Neural progenitor cell (in vitro differentiated cells): ENCODE measurements around the gene ACSM6. TPM values are rescaled to one million over a fixed set of nuclear protein-coding genes. Genes with fewer than 3 reads are reported as not detected.

Experiments used
- DNase-seq: peaks from one replicate; pipeline ENCODE4 v3.0.0-alpha.2; 2016; ENCODE audit warnings: low spot score
- H2AFZ ChIP-seq: fragments of 200-600 bp; sonication (generic); replicated peaks from 2 replicates; pipeline ENCODE4 v1.6.1; 2016; ENCODE audit warnings: antibody characterized with exemption
- H3F3A ChIP-seq: fragments of 200-600 bp; sonication (generic); 2 replicates; pipeline ENCODE4 v1.6.1; 2016; ENCODE audit warnings: antibody characterized with exemption, low read depth
- H3K27ac ChIP-seq: fragments of 200-600 bp; sonication (generic); 2 replicates; pipeline ENCODE4 v1.5.1; 2016; ENCODE audit warnings: mild to moderate bottlenecking
- H3K27me3 ChIP-seq: fragments of 200-600 bp; sonication (generic); 2 replicates; pipeline ENCODE4 v1.6.1; 2016; ENCODE audit warnings: mild to moderate bottlenecking, moderate library complexity
- H3K36me3 ChIP-seq: fragments of 200-600 bp; sonication (generic); 2 replicates; pipeline ENCODE4 v1.5.1; 2016
- H3K4me1 ChIP-seq: fragments of 200-600 bp; sonication (generic); 2 replicates; pipeline ENCODE4 v1.6.1; 2016; ENCODE audit warnings: mixed run types
- H3K4me2 ChIP-seq: fragments of 200-600 bp; sonication (generic); 2 replicates; pipeline ENCODE4 v1.6.1; 2016
- H3K4me3 ChIP-seq: fragments of 200-600 bp; sonication (generic); 2 replicates; pipeline ENCODE4 v1.5.1; 2016
- H3K79me2 ChIP-seq: fragments of 200-600 bp; sonication (generic); 2 replicates; pipeline ENCODE4 v1.6.1; 2016; ENCODE audit warnings: low read depth
- H3K9ac ChIP-seq: fragments of 200-600 bp; sonication (generic); 2 replicates; pipeline ENCODE4 v1.6.1; 2016
- H3K9me3 ChIP-seq: fragments of 200-600 bp; sonication (generic); 2 replicates; pipeline ENCODE4 v1.5.1; 2016; ENCODE audit warnings: low read depth
- H4K20me1 ChIP-seq: fragments of 200-600 bp; sonication (generic); 2 replicates; pipeline ENCODE4 v1.6.1; 2016; ENCODE audit warnings: low read depth
- H3K27ac Mint-ChIP-seq: 3 replicates; pipeline ENCODE4 v1.8.0; 2021; ENCODE audit warnings: mixed read lengths
- H3K27me3 Mint-ChIP-seq: 2 replicates; pipeline ENCODE4 v1.8.0; 2022; ENCODE audit warnings: low read depth, mild to moderate bottlenecking, inconsistent platforms, moderate library complexity, mixed read lengths; ENCODE audit not compliant: insufficient read depth
- H3K36me3 Mint-ChIP-seq: 3 replicates; pipeline ENCODE4 v1.8.0; 2021; ENCODE audit warnings: mixed read lengths
- H3K4me1 Mint-ChIP-seq: 3 replicates; pipeline ENCODE4 v1.8.0; 2021; ENCODE audit warnings: mixed read lengths
- H3K4me3 Mint-ChIP-seq: 3 replicates; pipeline ENCODE4 v1.8.0; 2021; ENCODE audit warnings: mild to moderate bottlenecking, moderate library complexity, mixed read lengths
- H3K9me3 Mint-ChIP-seq: 3 replicates; pipeline ENCODE4 v1.8.0; 2020; ENCODE audit warnings: mixed read lengths
- CTCF ChIP-seq: fragments of 200-600 bp; sonication (generic); IDR thresholded peaks from 2 replicates; pipeline ENCODE4 v1.5.1; 2017; ENCODE audit warnings: antibody characterized with exemption, mild to moderate bottlenecking
- EZH2 ChIP-seq: fragments of 200-600 bp; sonication (generic); IDR thresholded peaks from 2 replicates; pipeline ENCODE4 v1.6.1; 2017; ENCODE audit warnings: antibody characterized with exemption, mild to moderate bottlenecking, moderate library complexity
- EZH2phosphoT487 ChIP-seq: fragments of 200-600 bp; sonication (generic); IDR thresholded peaks from 2 replicates; pipeline ENCODE4 v1.6.1; 2017; ENCODE audit warnings: antibody characterized with exemption
- total RNA-seq: library from RNA; depleted of rRNA; stranded (reverse); fragments of >200 nt; gene quantifications from 2 replicates; pipeline ENCODE4 v1.2.3, GENCODE V29; 2015; ENCODE audit warnings: low replicate concordance

ACSM6 gene
- total RNA-seq, 1 donor from 2014 or later, result not detected

GRCh38 chr10:95256268-95256667 lies 62.2 kb downstream of the ACSM6 start:
- no peak overlapping the region for H3K4me2 ChIP-seq
- peaks cover 4% of the 10 kb centered on the region for H3K36me3 Mint-ChIP-seq
- no peaks in the 10 kb centered on the region for H3K27me3 ChIP-seq
- H3K27me3 Mint-ChIP-seq, result peaks cover under 1% of the 10 kb centered on the region
- H3K27ac Mint-ChIP-seq, result no peak overlapping the region
- H3F3A ChIP-seq, result no peaks in the 10 kb centered on the region
- no peak overlapping the region for H3K4me3 Mint-ChIP-seq
- no peak for DNase-seq
- no peaks in the 10 kb centered on the region for H4K20me1 ChIP-seq
- no peaks in the 10 kb centered on the region for H3K36me3 ChIP-seq
- no peak overlapping the region for H3K27ac ChIP-seq
- H3K4me3 ChIP-seq, result no peak overlapping the region
- H3K9me3 Mint-ChIP-seq, result peaks cover 4% of the 10 kb centered on the region
- H3K9me3 ChIP-seq, result peaks cover 3% of the 10 kb centered on the region
- H2AFZ ChIP-seq, result no peak overlapping the region
- H3K9ac ChIP-seq, result no peak overlapping the region
- H3K79me2 ChIP-seq, result no peaks in the 10 kb centered on the region
- TF ChIP-seq EZH2 (no peak), CTCF (no peak), EZH2phosphoT487 (no peak)
- H3K4me1 Mint-ChIP-seq, result peaks cover 11% of the 10 kb centered on the region
- no peaks in the 10 kb centered on the region for H3K4me1 ChIP-seq

GRCh38 chr10:95257849-95258248 lies 63.8 kb downstream of the ACSM6 start:
- no peaks in the 10 kb centered on the region for H3F3A ChIP-seq
- H3K27me3 ChIP-seq, result no peaks in the 10 kb centered on the region
- no peak overlapping the region for H3K9ac ChIP-seq
- no peak overlapping the region for H3K27ac Mint-ChIP-seq
- H3K9me3 Mint-ChIP-seq, result peaks cover 4% of the 10 kb centered on the region
- no peak overlapping the region for H3K4me2 ChIP-seq
- no peaks in the 10 kb centered on the region for H3K36me3 ChIP-seq
- H3K79me2 ChIP-seq, result no peaks in the 10 kb centered on the region
- TF ChIP-seq EZH2 (no peak), CTCF (no peak), EZH2phosphoT487 (no peak)
- no peaks in the 10 kb centered on the region for H3K4me1 ChIP-seq
- no peak for DNase-seq
- no peaks in the 10 kb centered on the region for H4K20me1 ChIP-seq
- H3K4me3 ChIP-seq, result no peak overlapping the region
- H3K36me3 Mint-ChIP-seq, result peaks cover 4% of the 10 kb centered on the region
- H3K27me3 Mint-ChIP-seq, result no peaks in the 10 kb centered on the region
- H3K27ac ChIP-seq, result no peak overlapping the region
- no peak overlapping the region for H3K4me3 Mint-ChIP-seq
- H3K4me1 Mint-ChIP-seq, result peaks cover 11% of the 10 kb centered on the region
- peaks cover 3% of the 10 kb centered on the region for H3K9me3 ChIP-seq
- no peak overlapping the region for H2AFZ ChIP-seq

DNA sequence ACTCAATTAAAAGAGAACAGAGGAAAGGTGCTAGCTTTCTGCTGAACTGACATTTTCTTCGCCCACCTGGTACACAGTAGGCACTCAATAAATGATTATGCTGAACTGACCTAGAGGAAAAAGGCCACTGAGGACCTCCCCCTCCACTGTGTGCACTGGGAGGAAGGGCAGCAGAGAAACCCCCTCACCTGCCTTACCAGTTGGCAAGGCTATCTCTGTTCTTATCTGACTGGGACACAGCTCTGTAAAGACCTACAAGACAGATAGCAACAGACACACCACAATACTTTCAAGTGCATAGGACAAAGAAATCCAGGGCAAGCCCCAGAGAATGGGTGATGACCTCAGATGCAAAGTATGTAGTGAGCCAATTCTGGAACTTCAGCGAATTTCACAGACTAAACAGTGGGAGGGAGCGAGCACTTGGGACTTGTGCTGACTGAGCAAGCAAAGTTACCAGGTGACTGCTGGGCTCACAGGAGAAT lies 66.4 kb downstream of the ACSM6 start:
- Mint-ChIP-seq H3K9me3 (peaks cover 4% of the 10 kb centered on the region), H3K4me3 (no peak overlapping the region), H3K36me3 (peaks cover 4% of the 10 kb centered on the region), H3K27me3 (no peaks in the 10 kb centered on the region), H3K4me1 (peaks cover 28% of the 10 kb centered on the region), H3K27ac (no peak overlapping the region)
- no peaks in the 10 kb centered on the region for H3K27me3 ChIP-seq
- no peak overlapping the region for H3K27ac ChIP-seq
- no peak overlapping the region for H2AFZ ChIP-seq
- TF ChIP-seq EZH2phosphoT487, result no peak
- TF ChIP-seq EZH2, result no peak
- no peak for TF ChIP-seq CTCF
- DNase-seq, result no peak
- H3F3A ChIP-seq, result peaks cover 12% of the 10 kb centered on the region
- no peaks in the 10 kb centered on the region for H3K36me3 ChIP-seq
- peaks cover 3% of the 10 kb centered on the region for H3K9me3 ChIP-seq
- peaks cover 19% of the 10 kb centered on the region for H3K4me1 ChIP-seq
- no peak overlapping the region for H3K4me3 ChIP-seq
- no peaks in the 10 kb centered on the region for H4K20me1 ChIP-seq
- H3K4me2 ChIP-seq, result no peak overlapping the region
- no peak overlapping the region for H3K9ac ChIP-seq
- no peaks in the 10 kb centered on the region for H3K79me2 ChIP-seq
